HepG2 (cell line): Measurements from ENCODE around the gene TLE7. TPM values are rescaled to one million over a fixed set of nuclear protein-coding genes. Genes with fewer than 3 reads are reported as not detected.

Experiments used
- BCL6 ChIP-seq: IDR thresholded peaks from 2 replicates; pipeline ENCODE4 v1.6.1; 2016; ENCODE audit warnings: missing genetic modification reagents, missing compliant biosample characterization
- CREB1 ChIP-seq, 2 experiments: fragments of 450-650 bp in 1 of 2; IDR thresholded peaks; 2 replicates each; pipeline ENCODE4 v1.6.1; 2016 to 2017; ENCODE audit warnings: control low read depth in 1 of 2, mild to moderate bottlenecking in 1 of 2, missing compliant biosample characterization in 1 of 2, missing genetic modification characterization in 1 of 2
- HNRNPLL ChIP-seq: fragments of 200-400 bp; formaldehyde crosslinking; IDR thresholded peaks from 2 replicates; pipeline ENCODE4 v1.6.1; 2017; ENCODE audit warnings: mild to moderate bottlenecking, low read depth, low read length; ENCODE audit not compliant: poor library complexity, severe bottlenecking
- JDP2 ChIP-seq: sonication (generic); formaldehyde crosslinking; IDR thresholded peaks from 2 replicates; pipeline ENCODE4 v1.8.1; 2022; ENCODE audit warnings: missing genetic modification reagents, borderline replicate concordance
- NFKB2 ChIP-seq: sonication (generic); formaldehyde crosslinking; IDR thresholded peaks from 2 replicates; pipeline ENCODE4 v1.4.0; 2020; ENCODE audit warnings: missing genetic modification reagents, borderline replicate concordance
- PHF8 ChIP-seq: sonication (generic); formaldehyde crosslinking; IDR thresholded peaks from 2 replicates; pipeline ENCODE4 v1.5.0; 2020; ENCODE audit warnings: missing genetic modification reagents
- REPIN1 ChIP-seq: sonication (generic); formaldehyde crosslinking; IDR thresholded peaks from 2 replicates; pipeline ENCODE4 v1.8.0; 2022; ENCODE audit warnings: missing genetic modification reagents, low read depth, mild to moderate bottlenecking, borderline replicate concordance
- TCF7L2 ChIP-seq: IDR thresholded peaks from 2 replicates; pipeline ENCODE4 v1.6.1; 2011; ENCODE audit warnings: mild to moderate bottlenecking, low read depth, low read length, moderate library complexity
- TEAD2 ChIP-seq: sonication (generic); formaldehyde crosslinking; IDR thresholded peaks from 2 replicates; pipeline ENCODE4 v1.9.0; 2021; ENCODE audit warnings: missing genetic modification reagents
- YEATS4 ChIP-seq: sonication (generic); formaldehyde crosslinking; IDR thresholded peaks from 2 replicates; pipeline ENCODE4 v1.4.0; 2020; ENCODE audit warnings: missing genetic modification reagents, borderline replicate concordance
- ZBTB7B ChIP-seq: sonication (generic); formaldehyde crosslinking; IDR thresholded peaks from 2 replicates; pipeline ENCODE4 v1.4.0; 2020; ENCODE audit warnings: missing genetic modification reagents
- ZFY ChIP-seq: sonication (generic); formaldehyde crosslinking; IDR thresholded peaks from 2 replicates; pipeline ENCODE4 v1.4.0; 2020; ENCODE audit warnings: missing genetic modification reagents
- ZNF354B ChIP-seq: sonication (generic); formaldehyde crosslinking; IDR thresholded peaks from 2 replicates; pipeline ENCODE4 v1.8.0; 2022; ENCODE audit warnings: mild to moderate bottlenecking, missing genetic modification reagents
- ZNF703 ChIP-seq: sonication (generic); formaldehyde crosslinking; IDR thresholded peaks from 2 replicates; pipeline ENCODE4 v1.5.1; 2020; ENCODE audit warnings: missing genetic modification reagents, mild to moderate bottlenecking, moderate library complexity, borderline replicate concordance
- ZNF766 ChIP-seq: sonication (generic); formaldehyde crosslinking; IDR thresholded peaks from 2 replicates; pipeline ENCODE4 v1.5.0; 2020; ENCODE audit warnings: missing genetic modification reagents, borderline replicate concordance
- ZNF782 ChIP-seq: sonication (generic); formaldehyde crosslinking; IDR thresholded peaks from 2 replicates; pipeline ENCODE4 v1.4.0; 2020; ENCODE audit warnings: missing genetic modification reagents, mild to moderate bottlenecking, borderline replicate concordance
- polyA plus RNA-seq, 8 experiments: library from polyadenylated mRNA; depleted of rRNA in 3 of 8; stranded (reverse) in 7 of 8; unstranded in 1 of 8; fragments of >200 nt; fragmentation: Illumina TruSeq in 4 of 8; extraction: Trizol in 4 of 8; gene quantifications; 2 replicates each; pipeline versions ENCODE4 v1.2.1 to v1.2.3, GENCODE V29; 2011 to 2016; ENCODE audit warnings: low read depth in 4 of 8, missing spikeins in 1 of 8, mixed read lengths in 1 of 8; ENCODE audit not compliant: insufficient read depth in 1 of 8
- total RNA-seq, 5 experiments: library from RNA; depleted of rRNA; stranded (reverse); fragments of >200 nt; fragmentation: Illumina TruSeq; extraction: Trizol; gene quantifications; 2 replicates each; pipeline ENCODE4 v1.2.3, GENCODE V29; 2016; ENCODE audit warnings: low read depth in 1 of 5
- TF ChIP-seq, protein P1 (sequence below), 2 experiments: sonication (generic) in 1 of 2; formaldehyde crosslinking in 1 of 2; IDR thresholded peaks; 2 replicates each; pipeline versions ENCODE4 v1.4.0 to v1.6.1; 2018 to 2020; ENCODE audit warnings: missing genetic modification reagents in 2 of 2, borderline replicate concordance in 1 of 2, low read depth in 1 of 2, mild to moderate bottlenecking in 1 of 2, missing biosample characterization in 1 of 2
- TF ChIP-seq, protein P2 (sequence below): sonication (generic); formaldehyde crosslinking; IDR thresholded peaks from 2 replicates; pipeline ENCODE4 v1.4.0; 2020; ENCODE audit warnings: missing genetic modification reagents
- TF ChIP-seq, protein P3 (sequence below): IDR thresholded peaks from 2 replicates; pipeline ENCODE4 v1.6.1; 2016; ENCODE audit warnings: mild to moderate bottlenecking
- TF ChIP-seq, protein P4 (sequence below): IDR thresholded peaks from 2 replicates; pipeline ENCODE4 v1.6.1; 2016; ENCODE audit warnings: missing compliant biosample characterization, missing genetic modification reagents, borderline replicate concordance
- TF ChIP-seq, protein P5 (sequence below): sonication (generic); formaldehyde crosslinking; IDR thresholded peaks from 2 replicates; pipeline ENCODE4 v1.8.0; 2022; ENCODE audit warnings: missing genetic modification reagents, mild to moderate bottlenecking, borderline replicate concordance

The TLE7 gene
- total and polyA plus RNA-seq, 2 of the 13 experiments (the other 11 are each of a cell fraction or from before 2014, with no cell fraction given): not detected

DNA sequence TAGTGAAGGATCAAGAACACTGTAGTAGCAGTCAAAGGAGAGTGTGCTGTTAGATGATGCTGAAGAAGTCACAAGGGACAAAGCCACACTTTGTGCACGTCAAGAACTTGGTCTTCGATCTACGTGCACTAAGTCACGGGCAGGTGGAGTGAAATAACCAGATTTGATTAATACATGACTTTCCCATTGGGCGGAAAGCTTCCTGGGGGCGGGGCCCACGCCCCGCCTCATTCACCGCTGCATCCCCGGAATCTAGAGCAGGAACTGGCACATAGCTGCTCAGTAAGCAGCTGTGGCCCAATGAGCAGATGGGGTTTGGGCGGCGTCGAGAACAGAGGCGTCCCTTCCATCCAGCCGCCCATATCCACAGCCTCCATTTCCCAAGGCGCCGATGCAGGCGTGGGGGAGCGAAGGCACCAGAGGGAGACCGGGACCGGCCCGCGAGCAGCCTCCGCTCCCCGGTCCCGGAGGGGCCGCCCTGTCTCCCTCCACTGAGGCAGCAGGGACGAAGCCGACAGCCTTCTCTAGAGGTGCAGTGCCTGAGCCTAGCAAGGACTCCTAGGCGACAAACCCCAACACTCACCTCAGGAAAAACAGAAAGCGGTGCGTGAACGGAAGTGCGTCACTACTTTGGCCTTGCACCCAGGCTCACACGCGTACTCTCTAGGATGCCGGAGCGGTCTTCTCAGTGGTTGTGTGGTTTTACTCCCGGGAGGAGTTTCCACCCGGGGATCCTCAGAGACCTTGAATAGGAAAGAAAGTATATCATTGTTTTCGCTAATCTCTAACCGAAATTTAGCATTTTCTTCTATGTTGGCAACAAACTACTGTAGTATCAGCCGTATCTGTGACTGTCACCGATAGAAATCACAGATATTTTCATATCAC lies 42.4 kb upstream of the TLE7 start (continued):
- TF ChIP-seq, protein P1, sequence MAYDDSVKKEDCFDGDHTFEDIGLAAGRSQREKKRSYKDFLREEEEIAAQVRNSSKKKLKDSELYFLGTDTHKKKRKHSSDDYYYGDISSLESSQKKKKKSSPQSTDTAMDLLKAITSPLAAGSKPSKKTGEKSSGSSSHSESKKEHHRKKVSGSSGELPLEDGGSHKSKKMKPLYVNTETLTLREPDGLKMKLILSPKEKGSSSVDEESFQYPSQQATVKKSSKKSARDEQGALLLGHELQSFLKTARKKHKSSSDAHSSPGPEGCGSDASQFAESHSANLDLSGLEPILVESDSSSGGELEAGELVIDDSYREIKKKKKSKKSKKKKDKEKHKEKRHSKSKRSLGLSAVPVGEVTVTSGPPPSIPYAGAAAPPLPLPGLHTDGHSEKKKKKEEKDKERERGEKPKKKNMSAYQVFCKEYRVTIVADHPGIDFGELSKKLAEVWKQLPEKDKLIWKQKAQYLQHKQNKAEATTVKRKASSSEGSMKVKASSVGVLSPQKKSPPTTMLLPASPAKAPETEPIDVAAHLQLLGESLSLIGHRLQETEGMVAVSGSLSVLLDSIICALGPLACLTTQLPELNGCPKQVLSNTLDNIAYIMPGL (CRISPR knock-in tag; IDR thresholded peaks at IDR 0.05; ENCODE audit: borderline replicate concordance in 1 of 2, low read depth in 1 of 2): peak; percentile 82 to 88; a peak in 2 of 4 replicates
- peak; percentile 68 for TF ChIP-seq HNRNPLL
- no peak for TF ChIP-seq TEAD2
- TF ChIP-seq ZNF782 (CRISPR knock-in tag): 0 out of 2 replicates have a peak, but pooled peaks have one; percentile 21
- peak; percentile 72 for TF ChIP-seq ZBTB7B (CRISPR knock-in tag)
- TF ChIP-seq, protein P2, sequence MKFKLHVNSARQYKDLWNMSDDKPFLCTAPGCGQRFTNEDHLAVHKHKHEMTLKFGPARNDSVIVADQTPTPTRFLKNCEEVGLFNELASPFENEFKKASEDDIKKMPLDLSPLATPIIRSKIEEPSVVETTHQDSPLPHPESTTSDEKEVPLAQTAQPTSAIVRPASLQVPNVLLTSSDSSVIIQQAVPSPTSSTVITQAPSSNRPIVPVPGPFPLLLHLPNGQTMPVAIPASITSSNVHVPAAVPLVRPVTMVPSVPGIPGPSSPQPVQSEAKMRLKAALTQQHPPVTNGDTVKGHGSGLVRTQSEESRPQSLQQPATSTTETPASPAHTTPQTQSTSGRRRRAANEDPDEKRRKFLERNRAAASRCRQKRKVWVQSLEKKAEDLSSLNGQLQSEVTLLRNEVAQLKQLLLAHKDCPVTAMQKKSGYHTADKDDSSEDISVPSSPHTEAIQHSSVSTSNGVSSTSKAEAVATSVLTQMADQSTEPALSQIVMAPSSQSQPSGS (CRISPR knock-in tag): peak; percentile 57; the same call in 1 of the 2 replicates
- TF ChIP-seq ZNF354B (CRISPR knock-in tag): no peak
- TF ChIP-seq PHF8 (CRISPR knock-in tag): peak; percentile 97
- peak; percentile 92 for TF ChIP-seq CREB1 (IDR thresholded peaks at IDR 0.05)
- peak; percentile 99 for TF ChIP-seq CREB1 (CRISPR knock-in tag; IDR thresholded peaks at IDR 0.05)
- TF ChIP-seq BCL6: peak; percentile 43; the same call in 1 of the 2 replicates
- TF ChIP-seq, protein P3, sequence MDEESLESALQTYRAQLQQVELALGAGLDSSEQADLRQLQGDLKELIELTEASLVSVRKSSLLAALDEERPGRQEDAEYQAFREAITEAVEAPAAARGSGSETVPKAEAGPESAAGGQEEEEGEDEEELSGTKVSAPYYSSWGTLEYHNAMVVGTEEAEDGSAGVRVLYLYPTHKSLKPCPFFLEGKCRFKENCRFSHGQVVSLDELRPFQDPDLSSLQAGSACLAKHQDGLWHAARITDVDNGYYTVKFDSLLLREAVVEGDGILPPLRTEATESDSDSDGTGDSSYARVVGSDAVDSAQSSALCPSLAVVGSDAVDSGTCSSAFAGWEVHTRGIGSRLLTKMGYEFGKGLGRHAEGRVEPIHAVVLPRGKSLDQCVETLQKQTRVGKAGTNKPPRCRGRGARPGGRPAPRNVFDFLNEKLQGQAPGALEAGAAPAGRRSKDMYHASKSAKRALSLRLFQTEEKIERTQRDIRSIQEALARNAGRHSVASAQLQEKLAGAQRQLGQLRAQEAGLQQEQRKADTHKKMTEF (CRISPR knock-in tag): peak; percentile 91
- no peak for TF ChIP-seq TCF7L2
- peak; percentile 88; the same call in 1 of the 2 replicates for TF ChIP-seq NFKB2 (CRISPR knock-in tag)
- peak; percentile 78 for TF ChIP-seq ZFY
- TF ChIP-seq YEATS4 (CRISPR knock-in tag): peak; percentile 84; the same call in 1 of the 2 replicates
- TF ChIP-seq, protein P4, sequence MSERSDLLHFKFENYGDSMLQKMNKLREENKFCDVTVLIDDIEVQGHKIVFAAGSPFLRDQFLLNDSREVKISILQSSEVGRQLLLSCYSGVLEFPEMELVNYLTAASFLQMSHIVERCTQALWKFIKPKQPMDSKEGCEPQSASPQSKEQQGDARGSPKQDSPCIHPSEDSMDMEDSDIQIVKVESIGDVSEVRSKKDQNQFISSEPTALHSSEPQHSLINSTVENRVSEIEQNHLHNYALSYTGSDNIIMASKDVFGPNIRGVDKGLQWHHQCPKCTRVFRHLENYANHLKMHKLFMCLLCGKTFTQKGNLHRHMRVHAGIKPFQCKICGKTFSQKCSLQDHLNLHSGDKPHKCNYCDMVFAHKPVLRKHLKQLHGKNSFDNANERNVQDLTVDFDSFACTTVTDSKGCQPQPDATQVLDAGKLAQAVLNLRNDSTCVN (CRISPR knock-in tag): peak; percentile 74
- no peak for TF ChIP-seq JDP2 (CRISPR knock-in tag)
- TF ChIP-seq, protein P5, sequence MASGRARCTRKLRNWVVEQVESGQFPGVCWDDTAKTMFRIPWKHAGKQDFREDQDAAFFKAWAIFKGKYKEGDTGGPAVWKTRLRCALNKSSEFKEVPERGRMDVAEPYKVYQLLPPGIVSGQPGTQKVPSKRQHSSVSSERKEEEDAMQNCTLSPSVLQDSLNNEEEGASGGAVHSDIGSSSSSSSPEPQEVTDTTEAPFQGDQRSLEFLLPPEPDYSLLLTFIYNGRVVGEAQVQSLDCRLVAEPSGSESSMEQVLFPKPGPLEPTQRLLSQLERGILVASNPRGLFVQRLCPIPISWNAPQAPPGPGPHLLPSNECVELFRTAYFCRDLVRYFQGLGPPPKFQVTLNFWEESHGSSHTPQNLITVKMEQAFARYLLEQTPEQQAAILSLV (CRISPR knock-in tag): peak; percentile 92; the same call in 1 of the 2 replicates
- TF ChIP-seq ZNF703: no peak
- TF ChIP-seq ZNF766 (CRISPR knock-in tag): peak; percentile 65; the same call in 1 of the 2 replicates
- 0 out of 2 replicates have a peak, but pooled peaks have one; percentile 14 for TF ChIP-seq REPIN1 (CRISPR knock-in tag)
